ENCODE data around the gene CD33. TPM values are rescaled to one million over a fixed set of nuclear protein-coding genes. Genes with fewer than 3 reads are reported as not detected.
A peak's percentile ranks its signal among the peaks of the same experiment; 100 is the strongest.

Gene CD33
- total and polyA plus RNA-seq, 4 donors, result 2.9 to 3.9 (median 2.9) TPM

DNA sequence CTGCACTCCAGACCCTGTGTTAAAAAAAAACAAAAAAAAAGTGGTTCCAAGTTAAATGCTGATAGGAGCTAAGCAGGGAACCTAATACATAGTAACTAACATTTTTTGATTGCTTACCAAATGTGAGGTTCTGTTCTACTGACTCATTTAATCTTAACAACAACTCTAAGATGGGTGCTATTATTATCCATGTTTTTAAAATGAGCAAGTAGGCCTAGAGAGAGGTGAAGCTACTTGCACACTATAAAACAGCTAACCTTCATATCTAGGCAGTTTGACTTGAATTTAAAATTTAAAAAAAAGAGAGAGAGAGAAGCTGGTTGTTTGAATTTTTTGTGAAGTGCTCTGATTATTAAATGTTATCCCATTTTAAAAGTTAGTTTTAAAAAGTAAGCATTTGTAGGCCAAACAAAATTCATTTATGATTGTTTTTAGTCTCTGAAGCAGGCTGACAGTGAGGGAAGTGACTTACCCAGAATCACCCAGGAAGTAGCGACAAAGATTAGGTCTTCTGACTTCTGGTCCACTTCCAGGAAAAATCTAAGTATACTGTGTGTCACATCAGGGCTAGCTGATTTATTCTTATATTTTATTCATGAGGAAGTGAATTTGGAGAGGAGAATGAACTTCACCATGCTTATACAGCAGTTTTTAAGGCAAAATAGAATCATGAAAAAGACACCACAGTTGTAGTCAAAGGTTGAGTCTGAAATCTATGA is 28.4 kb downstream of the CD33 start:
- Histone ChIP-seq H3K9me3 (ENCODE audit: control insufficient read depth, insufficient read depth, low read length) (no peaks in the 10 kb centered on the region), H3K4me3 (ENCODE audit: low read depth, low read length) (no peak overlapping the region), H3K36me3 (ENCODE audit: control insufficient read depth, insufficient read depth, low read length) (no peaks in the 10 kb centered on the region), H3K4me1 (ENCODE audit: control insufficient read depth, insufficient read depth, low read length) (no peaks in the 10 kb centered on the region), H3K27ac (ENCODE audit: low read depth, low read length) (no peak overlapping the region), H3K27me3 (ENCODE audit: control insufficient read depth, insufficient read depth, low read length) (no peaks in the 10 kb centered on the region)
- no peak for DNase-seq (ENCODE audit: low read depth in 4 of 6, low spot score in 6 of 6)
- whole genome bisulfite sequencing (ENCODE audit: insufficient coverage), result no CpG with 5 or more reads among the region's 1 CpG

DNA sequence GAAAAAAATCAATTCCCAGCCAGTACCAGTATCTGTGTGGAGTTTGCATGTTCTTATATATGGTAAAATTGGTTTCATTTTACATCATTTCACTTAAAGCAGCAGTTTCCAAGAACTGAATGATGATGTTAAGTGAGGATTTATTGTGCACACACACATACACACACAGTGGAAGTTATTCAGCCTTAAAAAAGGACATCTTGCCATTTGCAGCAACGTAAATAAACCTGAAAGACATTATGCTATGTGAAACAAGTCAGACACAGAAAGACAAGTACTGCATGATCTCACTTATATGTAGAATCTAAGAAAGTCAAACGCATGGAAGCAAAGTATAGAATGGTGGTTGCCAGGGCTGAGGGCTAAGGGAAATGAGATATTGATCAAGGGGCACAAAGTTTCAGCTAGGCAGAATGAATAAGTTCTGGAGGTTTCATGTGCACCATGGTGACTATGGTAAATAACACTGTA is 31.3 kb downstream of the CD33 start:
- Histone ChIP-seq H3K27me3 (ENCODE audit: control insufficient read depth, insufficient read depth, low read length) (no peaks in the 10 kb centered on the region), H3K36me3 (ENCODE audit: control insufficient read depth, insufficient read depth, low read length) (no peaks in the 10 kb centered on the region), H3K9me3 (ENCODE audit: control insufficient read depth, insufficient read depth, low read length) (no peaks in the 10 kb centered on the region), H3K4me3 (ENCODE audit: low read depth, low read length) (no peak overlapping the region), H3K4me1 (ENCODE audit: control insufficient read depth, insufficient read depth, low read length) (no peaks in the 10 kb centered on the region), H3K27ac (ENCODE audit: low read depth, low read length) (no peak overlapping the region)
- DNase-seq (ENCODE audit: low read depth in 4 of 6, low spot score in 6 of 6), result no peak
- 50% methylated on average over 1 of the region's 2 CpGs for WGBS (ENCODE audit: insufficient coverage)

DNA sequence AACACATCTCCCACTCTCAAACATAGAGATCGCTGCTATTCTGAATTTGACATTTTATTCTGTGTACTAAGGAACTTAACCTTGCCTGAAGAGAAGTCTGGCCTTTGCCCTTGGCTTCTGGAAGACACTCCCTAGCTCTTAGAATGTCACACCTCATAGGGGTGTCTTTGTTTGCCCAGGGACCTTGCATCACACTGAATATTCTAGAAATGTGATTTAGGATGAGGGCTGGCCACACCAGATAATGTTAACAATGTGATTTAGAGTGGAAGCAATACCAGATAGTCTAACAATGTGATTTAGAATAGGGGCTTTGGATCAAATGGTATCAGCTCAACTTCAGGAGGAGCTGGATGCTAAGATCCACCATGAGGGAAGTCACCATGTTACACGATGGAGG is 32.6 kb downstream of the CD33 start:
- H3K9me3 ChIP-seq (ENCODE audit: control insufficient read depth, insufficient read depth, low read length), result no peaks in the 10 kb centered on the region
- 50% methylated on average over 1 of the region's 2 CpGs for WGBS (ENCODE audit: insufficient coverage)

DNA sequence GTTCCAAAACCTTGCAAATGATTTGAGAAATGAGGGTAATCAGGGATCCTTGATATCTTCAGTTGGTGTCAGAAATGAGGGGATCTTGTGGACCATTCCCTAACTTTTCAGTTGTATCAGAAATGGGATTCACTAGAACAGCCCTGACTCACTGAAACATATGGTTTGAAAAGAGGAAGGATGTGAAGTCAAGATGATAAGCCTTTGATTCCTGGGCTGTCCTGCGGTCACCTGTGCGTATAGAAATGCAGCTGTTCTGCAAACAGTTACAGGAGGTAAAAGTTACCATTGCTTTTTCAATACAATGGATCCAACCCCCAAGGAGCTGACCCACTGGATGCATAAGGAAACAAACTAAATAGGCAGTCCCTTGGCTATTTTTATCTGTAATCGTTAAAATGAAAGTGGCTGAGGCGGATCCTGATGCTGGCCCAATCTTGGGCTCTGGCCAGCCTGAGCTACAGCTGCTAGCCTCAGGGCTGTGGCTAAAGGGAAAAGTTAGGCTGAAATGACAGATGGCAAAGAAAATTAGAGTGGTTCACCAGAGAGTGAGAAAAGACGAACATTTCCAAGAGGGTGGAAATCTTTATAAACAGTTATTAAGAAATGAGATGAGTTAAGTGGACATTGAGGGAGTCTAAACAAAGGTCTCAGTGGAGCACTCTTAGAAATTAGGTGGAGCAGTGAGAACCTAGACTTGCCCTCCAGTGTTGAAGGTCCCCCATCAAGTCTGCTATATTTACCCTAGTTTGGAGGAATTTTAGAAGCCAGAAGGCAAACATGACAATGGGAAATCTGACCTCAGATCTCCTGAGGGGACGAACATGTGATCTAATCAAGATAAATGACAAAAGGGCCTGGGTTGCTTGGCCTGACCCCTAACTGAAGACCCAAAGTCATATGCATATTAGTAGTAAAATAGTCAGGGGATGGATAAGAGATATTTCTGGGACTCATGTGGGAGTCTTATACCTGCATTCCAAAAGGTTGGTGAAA is 33.6 kb downstream of the CD33 start:
- no peaks in the 10 kb centered on the region for H3K9me3 ChIP-seq (ENCODE audit: control insufficient read depth, insufficient read depth, low read length)
- 85% methylated on average over 5 of the region's 6 CpGs for WGBS (ENCODE audit: insufficient coverage)
- no peaks in the 10 kb centered on the region for H3K36me3 ChIP-seq (ENCODE audit: control insufficient read depth, insufficient read depth, low read length)
- H3K4me3 ChIP-seq (ENCODE audit: low read depth, low read length), result no peak overlapping the region
- no peaks in the 10 kb centered on the region for H3K27me3 ChIP-seq (ENCODE audit: control insufficient read depth, insufficient read depth, low read length)
- H3K27ac ChIP-seq (ENCODE audit: low read depth, low read length), result no peak overlapping the region
- no peaks in the 10 kb centered on the region for H3K4me1 ChIP-seq (ENCODE audit: control insufficient read depth, insufficient read depth, low read length)
- DNase-seq (ENCODE audit: low read depth in 4 of 6, low spot score in 6 of 6), result peak in 1 of 6 donors; percentile 14

More for the DNA sequence above, 32.6 kb downstream of the CD33 start:
- Histone ChIP-seq H3K4me1 (ENCODE audit: control insufficient read depth, insufficient read depth, low read length) (no peaks in the 10 kb centered on the region), H3K36me3 (ENCODE audit: control insufficient read depth, insufficient read depth, low read length) (no peaks in the 10 kb centered on the region), H3K27ac (ENCODE audit: low read depth, low read length) (no peak overlapping the region), H3K4me3 (ENCODE audit: low read depth, low read length) (no peak overlapping the region), H3K27me3 (ENCODE audit: control insufficient read depth, insufficient read depth, low read length) (no peaks in the 10 kb centered on the region)
- DNase-seq (ENCODE audit: low read depth in 4 of 6, low spot score in 6 of 6), result no peak

DNA sequence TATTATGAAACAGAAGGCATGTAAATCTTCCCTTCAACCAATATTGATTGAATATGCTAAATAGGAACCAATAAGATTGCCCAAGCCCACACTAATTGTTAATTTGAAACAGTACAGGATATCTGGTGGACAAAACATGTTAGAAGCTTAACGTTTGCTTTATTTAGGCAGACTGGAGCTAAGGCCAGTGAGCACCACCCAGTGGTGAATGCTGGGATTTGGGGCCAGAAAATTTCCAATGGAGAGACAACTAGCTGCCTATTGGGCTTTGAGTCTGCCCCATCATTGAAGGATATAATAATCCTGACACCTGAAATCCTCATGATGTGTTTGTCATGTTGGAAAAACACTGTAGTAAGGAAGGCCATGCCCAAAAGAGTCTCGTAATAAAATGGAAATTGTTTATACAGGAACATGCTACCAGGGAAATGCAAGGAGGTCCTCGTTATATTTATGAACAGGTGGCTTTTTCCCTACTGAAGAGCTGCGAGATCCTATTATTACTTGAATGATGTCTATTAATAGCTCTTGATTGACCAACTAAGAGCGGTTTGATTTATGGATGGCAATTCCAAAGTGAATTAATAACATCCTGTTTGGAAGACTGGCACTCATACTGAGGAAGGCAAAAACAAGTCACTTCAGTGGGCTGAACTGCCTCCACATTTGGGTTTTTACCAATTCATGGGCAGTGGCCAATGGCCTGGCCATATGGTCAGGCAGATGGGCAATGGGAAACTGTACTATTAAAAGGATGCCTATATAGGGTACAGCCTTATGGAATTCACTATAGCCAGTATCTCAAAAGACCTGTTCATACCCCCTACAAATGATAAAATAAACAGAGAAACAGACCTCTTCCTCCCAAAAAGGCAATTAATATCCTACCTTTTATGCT is 34.7 kb downstream of the CD33 start:
- DNase-seq (ENCODE audit: low read depth in 4 of 6, low spot score in 6 of 6), result peak in 4 of 6 donors; percentile 17 to 81 (median 54)
- Histone ChIP-seq H3K27me3 (ENCODE audit: control insufficient read depth, insufficient read depth, low read length) (peaks cover 2% of the 10 kb centered on the region), H3K4me1 (ENCODE audit: control insufficient read depth, insufficient read depth, low read length) (no peaks in the 10 kb centered on the region), H3K4me3 (ENCODE audit: low read depth, low read length) (no peak overlapping the region), H3K36me3 (ENCODE audit: control insufficient read depth, insufficient read depth, low read length) (no peaks in the 10 kb centered on the region), H3K9me3 (ENCODE audit: control insufficient read depth, insufficient read depth, low read length) (no peaks in the 10 kb centered on the region), H3K27ac (ENCODE audit: low read depth, low read length) (no peak overlapping the region)
- WGBS (ENCODE audit: insufficient coverage), result 0% methylated on average over 1 of the region's 5 CpGs

DNA sequence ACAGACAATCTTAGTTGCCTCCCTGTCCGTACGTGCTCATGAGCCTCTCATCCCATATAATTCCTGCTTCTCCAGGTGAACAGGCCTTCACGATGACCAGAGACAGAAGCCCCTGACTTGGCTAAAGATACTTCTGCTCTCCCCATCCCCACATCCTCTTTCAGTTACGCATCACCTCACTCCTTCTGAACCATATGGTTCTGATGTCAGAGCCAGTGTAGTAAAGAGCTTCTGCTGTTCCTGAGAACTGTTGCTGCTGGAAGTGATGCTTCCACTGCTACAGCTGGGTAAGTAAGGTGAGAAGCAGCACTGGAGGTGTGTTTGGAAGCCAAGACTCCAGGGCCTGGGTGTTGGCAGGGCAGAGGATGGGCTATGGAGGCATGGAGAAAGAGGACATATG is 38.9 kb downstream of the CD33 start:
- Histone ChIP-seq H3K9me3 (ENCODE audit: control insufficient read depth, insufficient read depth, low read length) (no peaks in the 10 kb centered on the region), H3K36me3 (ENCODE audit: control insufficient read depth, insufficient read depth, low read length) (no peaks in the 10 kb centered on the region), H3K4me1 (ENCODE audit: control insufficient read depth, insufficient read depth, low read length) (no peaks in the 10 kb centered on the region), H3K4me3 (ENCODE audit: low read depth, low read length) (no peak overlapping the region), H3K27me3 (ENCODE audit: control insufficient read depth, insufficient read depth, low read length) (peaks cover 2% of the 10 kb centered on the region), H3K27ac (ENCODE audit: low read depth, low read length) (no peak overlapping the region)
- DNase-seq (ENCODE audit: low read depth in 4 of 6, low spot score in 6 of 6), result no peak
- WGBS (ENCODE audit: insufficient coverage), result 95% methylated on average over 3 of the region's 4 CpGs

DNA sequence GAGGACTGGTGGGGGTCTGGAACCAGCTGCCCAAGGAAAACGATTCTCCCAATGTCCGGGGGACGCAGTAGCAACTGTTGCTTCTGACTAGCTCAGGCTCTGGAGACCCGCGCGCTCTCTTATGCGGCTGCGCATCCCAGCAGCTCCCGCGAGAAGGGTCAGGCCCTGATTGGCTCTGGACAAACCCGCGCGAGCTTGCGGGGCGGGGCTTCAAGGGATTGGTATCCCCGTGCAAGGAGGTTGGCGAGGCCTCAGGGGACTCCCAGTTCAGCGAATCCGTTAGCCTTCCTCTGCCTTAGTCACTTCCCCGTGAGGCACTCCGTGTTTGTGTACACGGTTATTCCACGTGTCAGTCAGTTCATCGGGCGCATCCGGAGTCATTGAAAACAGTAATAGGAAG is 46.2 kb downstream of the CD33 start:
- DNase-seq (ENCODE audit: low read depth in 4 of 6, low spot score in 6 of 6), result peak in 2 of 6 donors; percentile 38 to 66
- H3K36me3 ChIP-seq (ENCODE audit: control insufficient read depth, insufficient read depth, low read length), result no peaks in the 10 kb centered on the region
- H3K27ac ChIP-seq (ENCODE audit: low read depth, low read length), result no peak overlapping the region
- peaks cover 6% of the 10 kb centered on the region for H3K4me1 ChIP-seq (ENCODE audit: control insufficient read depth, insufficient read depth, low read length)
- H3K4me3 ChIP-seq (ENCODE audit: low read depth, low read length), result no peak overlapping the region
- WGBS (ENCODE audit: insufficient coverage), result 40% methylated on average over 26 of the region's 26 CpGs
- no peaks in the 10 kb centered on the region for H3K27me3 ChIP-seq (ENCODE audit: control insufficient read depth, insufficient read depth, low read length)
- no peaks in the 10 kb centered on the region for H3K9me3 ChIP-seq (ENCODE audit: control insufficient read depth, insufficient read depth, low read length)

DNA sequence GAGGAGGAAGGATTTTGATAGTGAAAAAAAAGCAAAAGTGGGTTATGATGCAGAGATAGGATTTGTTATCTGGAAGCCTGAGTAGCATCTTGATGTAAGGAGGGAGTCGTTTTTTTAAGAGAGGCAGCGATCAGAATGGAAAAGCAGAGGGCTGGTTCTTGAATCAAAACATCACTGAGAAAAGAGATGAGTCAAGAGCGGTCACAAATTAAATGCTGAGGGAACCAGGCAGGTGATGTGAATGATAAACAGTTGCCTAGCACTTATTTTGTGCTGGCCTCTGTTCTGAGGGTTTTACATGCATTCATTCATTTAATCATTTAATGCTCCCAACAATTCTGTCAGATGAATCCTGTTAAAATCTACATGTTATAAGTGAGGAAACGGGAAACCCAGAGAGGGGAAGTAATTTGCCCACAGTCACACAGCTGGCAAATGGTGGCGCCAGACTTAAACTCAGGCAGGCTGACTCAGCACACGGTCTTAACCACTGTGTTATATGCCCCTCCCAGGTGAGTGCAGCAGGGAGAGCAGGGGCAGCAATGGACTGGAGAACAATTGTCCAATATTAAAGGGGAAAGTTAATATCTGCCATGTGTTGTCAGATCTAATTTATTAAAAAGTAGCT is 47.4 kb downstream of the CD33 start:
- no peak overlapping the region for H3K27ac ChIP-seq (ENCODE audit: low read depth, low read length)
- H3K36me3 ChIP-seq (ENCODE audit: control insufficient read depth, insufficient read depth, low read length), result no peaks in the 10 kb centered on the region
- DNase-seq (ENCODE audit: low read depth in 4 of 6, low spot score in 6 of 6), result no peak
- H3K27me3 ChIP-seq (ENCODE audit: control insufficient read depth, insufficient read depth, low read length), result no peaks in the 10 kb centered on the region
- WGBS (ENCODE audit: insufficient coverage), result 40% methylated on average over 5 of the region's 6 CpGs
- no peak overlapping the region for H3K4me3 ChIP-seq (ENCODE audit: low read depth, low read length)
- peaks cover 6% of the 10 kb centered on the region for H3K4me1 ChIP-seq (ENCODE audit: control insufficient read depth, insufficient read depth, low read length)
- H3K9me3 ChIP-seq (ENCODE audit: control insufficient read depth, insufficient read depth, low read length), result no peaks in the 10 kb centered on the region

All from spinal cord (tissue), 10 donors.